GM18867 (cell line): ENCODE results near the gene SLC39A11.
A peak's percentile ranks its signal among the peaks of the same experiment; 100 is the strongest.

ENCODE experiments used
- ATAC-seq: cut with Tn5 transposase; IDR thresholded peaks from one replicate; pipeline ENCODE4 v1.9.1; 2021; ENCODE audit warnings: mild to moderate bottlenecking, moderate library complexity; ENCODE audit not compliant: unreplicated experiment

Gene SLC39A11

GRCh38 chr17:72611172-72611571 is 481.3 kb downstream of the SLC39A11 start:
- ATAC-seq = no peak

GRCh38 chr17:72609501-72609900 is 483.0 kb downstream of the SLC39A11 start:
- ATAC-seq = no peak

GRCh38 chr17:72608436-72608835 is 484.1 kb downstream of the SLC39A11 start:
- ATAC-seq = no peak

GRCh38 chr17:72606656-72607055 is 485.8 kb downstream of the SLC39A11 start:
- no peak for ATAC-seq

- no peak for ATAC-seq
These were observed 486.9 kb downstream of the SLC39A11 start for GRCh38 chr17:72605543-72605942.

- no peak for ATAC-seq
These were observed 488.0 kb downstream of the SLC39A11 start for GRCh38 chr17:72604518-72604917.

- ATAC-seq = peak; percentile 22
These were observed 488.9 kb downstream of the SLC39A11 start for GRCh38 chr17:72603420-72604242.

GRCh38 chr17:72602517-72603419 is 489.7 kb downstream of the SLC39A11 start:
- ATAC-seq = peak; percentile 60

GRCh38 chr17:72600934-72601333 is 491.6 kb downstream of the SLC39A11 start:
- no peak for ATAC-seq

- ATAC-seq = no peak
These were observed 492.6 kb downstream of the SLC39A11 start for GRCh38 chr17:72599891-72600290.

GRCh38 chr17:72598695-72599094 is 493.8 kb downstream of the SLC39A11 start:
- ATAC-seq = no peak

- ATAC-seq = no peak
These were observed 495.0 kb downstream of the SLC39A11 start for GRCh38 chr17:72597354-72598087.
